ENCODE results near the gene LPAR3. TPM values are rescaled to one million over a fixed set of nuclear protein-coding genes. Genes with fewer than 3 reads are reported as not detected.

Gene LPAR3
- polyA plus RNA-seq, 3 donors = not detected

GRCh38 chr1:84827976-84828375 is 65.0 kb downstream of the LPAR3 start:
- Mint-ChIP-seq H3K4me3 (no peak overlapping the region), H3K9me3 (peaks cover 0 to 2% (median 0%) of the 10 kb centered on the region in 7 donors), H3K4me1 (no peaks in the 10 kb centered on the region), H3K27me3 (ENCODE audit: low read depth in 3 of 3) (peaks cover 0 to 3% (median 3%) of the 10 kb centered on the region in 3 donors), H3K27ac (no peak overlapping the region), H3K36me3 (no peaks in the 10 kb centered on the region)
- Histone ChIP-seq H2AFZ (ENCODE audit: insufficient read depth, low read depth, low read length, poor library complexity, severe bottlenecking) (no peak overlapping the region), H3K36me3 (replicated peaks in 1 of 2; ENCODE audit: control insufficient read depth in 1 of 2, insufficient read depth in 2 of 2, low read length in 2 of 2) (no peaks in the 10 kb centered on the region), H3K27me3 (ENCODE audit: control insufficient read depth in 2 of 2, insufficient read depth in 2 of 2, low read length in 2 of 2) (no peaks in the 10 kb centered on the region), H3K27ac (ENCODE audit: low read depth in 1 of 2, low read length in 2 of 2) (no peak overlapping the region), H3K79me2 (ENCODE audit: insufficient read depth, low read length) (no peaks in the 10 kb centered on the region), H3K4me3 (replicated peaks in 1 of 3; ENCODE audit: low read depth in 2 of 3, low read length in 3 of 3) (no peak overlapping the region), H3K9ac (ENCODE audit: insufficient read depth, low read length, poor library complexity, severe bottlenecking) (no peak overlapping the region), H3K4me1 (ENCODE audit: control insufficient read depth in 1 of 2, insufficient read depth in 2 of 2, low read length in 2 of 2) (no peaks in the 10 kb centered on the region), H4K20me1 (ENCODE audit: insufficient read depth, low read length) (no peaks in the 10 kb centered on the region), H3K9me3 (replicated peaks in 1 of 2; ENCODE audit: control insufficient read depth in 1 of 2, insufficient read depth in 1 of 2, low read length in 2 of 2) (no peaks in the 10 kb centered on the region), H3K4me2 (replicated peaks; ENCODE audit: extremely low read depth, low read length, poor library complexity, severe bottlenecking) (no peak overlapping the region)
- no peak for DNase-seq
- no CpG with 5 or more reads among the region's 3 CpGs for WGBS (ENCODE audit: insufficient coverage)
- intact Hi-C loops (cut with micrococcal nuclease) = loop anchor here in 1 of 2 donors (10.0 kb wide), 1 partner anchor 57 kb away; no protein-coding TSS in a partner anchor
- TF ChIP-seq, protein P1, sequence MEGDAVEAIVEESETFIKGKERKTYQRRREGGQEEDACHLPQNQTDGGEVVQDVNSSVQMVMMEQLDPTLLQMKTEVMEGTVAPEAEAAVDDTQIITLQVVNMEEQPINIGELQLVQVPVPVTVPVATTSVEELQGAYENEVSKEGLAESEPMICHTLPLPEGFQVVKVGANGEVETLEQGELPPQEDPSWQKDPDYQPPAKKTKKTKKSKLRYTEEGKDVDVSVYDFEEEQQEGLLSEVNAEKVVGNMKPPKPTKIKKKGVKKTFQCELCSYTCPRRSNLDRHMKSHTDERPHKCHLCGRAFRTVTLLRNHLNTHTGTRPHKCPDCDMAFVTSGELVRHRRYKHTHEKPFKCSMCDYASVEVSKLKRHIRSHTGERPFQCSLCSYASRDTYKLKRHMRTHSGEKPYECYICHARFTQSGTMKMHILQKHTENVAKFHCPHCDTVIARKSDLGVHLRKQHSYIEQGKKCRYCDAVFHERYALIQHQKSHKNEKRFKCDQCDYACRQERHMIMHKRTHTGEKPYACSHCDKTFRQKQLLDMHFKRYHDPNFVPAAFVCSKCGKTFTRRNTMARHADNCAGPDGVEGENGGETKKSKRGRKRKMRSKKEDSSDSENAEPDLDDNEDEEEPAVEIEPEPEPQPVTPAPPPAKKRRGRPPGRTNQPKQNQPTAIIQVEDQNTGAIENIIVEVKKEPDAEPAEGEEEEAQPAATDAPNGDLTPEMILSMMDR (IDR thresholded peaks at IDR 0.05) = no peak

DNA sequence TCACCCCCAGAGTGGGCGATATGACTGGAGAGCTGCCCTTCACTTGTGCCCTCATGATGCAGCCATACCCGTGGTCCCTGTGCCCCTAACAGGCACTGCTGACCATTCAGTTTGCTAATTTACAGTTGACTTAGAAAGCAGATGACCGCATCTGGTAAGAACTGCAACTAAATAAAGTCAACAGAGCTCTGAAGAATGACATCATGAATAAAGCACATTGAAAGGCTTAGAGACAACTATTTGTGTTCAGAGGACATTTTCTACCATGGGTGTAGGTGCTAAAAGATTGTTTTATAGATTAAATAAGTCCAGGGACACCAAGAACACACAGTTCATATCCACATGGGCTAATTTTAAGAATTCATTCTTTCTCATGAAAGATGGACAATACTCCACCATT is 65.5 kb downstream of the LPAR3 start:
- H3K4me1 Mint-ChIP-seq = no peaks in the 10 kb centered on the region
- H3K27ac Mint-ChIP-seq = peak overlapping the region in 1 of 7 donors; percentile 73
- H3K36me3 ChIP-seq (replicated peaks in 1 of 2; ENCODE audit: control insufficient read depth in 1 of 2, insufficient read depth in 2 of 2, low read length in 2 of 2) = no peaks in the 10 kb centered on the region
- intact Hi-C loops (cut with micrococcal nuclease) = loop anchor here in 1 of 2 donors (10.0 kb wide), 1 partner anchor 57 kb away; no protein-coding TSS in a partner anchor
- H4K20me1 ChIP-seq (ENCODE audit: insufficient read depth, low read length) = no peaks in the 10 kb centered on the region
- no peak for DNase-seq
- peaks cover 0 to 3% (median 1%) of the 10 kb centered on the region in 3 donors for H3K27me3 Mint-ChIP-seq (ENCODE audit: low read depth in 3 of 3)
- H3K4me3 ChIP-seq (replicated peaks in 1 of 3; ENCODE audit: low read depth in 2 of 3, low read length in 3 of 3) = no peak overlapping the region
- 82% methylated on average over 3 of the region's 3 CpGs for WGBS (ENCODE audit: insufficient coverage)
- no peak overlapping the region for H2AFZ ChIP-seq (ENCODE audit: insufficient read depth, low read depth, low read length, poor library complexity, severe bottlenecking)
- H3K27ac ChIP-seq (ENCODE audit: low read depth in 1 of 2, low read length in 2 of 2) = no peak overlapping the region
- H3K4me1 ChIP-seq (ENCODE audit: control insufficient read depth in 1 of 2, insufficient read depth in 2 of 2, low read length in 2 of 2) = no peaks in the 10 kb centered on the region
- no peaks in the 10 kb centered on the region for H3K36me3 Mint-ChIP-seq
- peaks cover 0 to 2% (median 0%) of the 10 kb centered on the region in 7 donors for H3K9me3 Mint-ChIP-seq
- no peaks in the 10 kb centered on the region for H3K79me2 ChIP-seq (ENCODE audit: insufficient read depth, low read length)
- no peaks in the 10 kb centered on the region for H3K9me3 ChIP-seq (replicated peaks in 1 of 2; ENCODE audit: control insufficient read depth in 1 of 2, insufficient read depth in 1 of 2, low read length in 2 of 2)
- TF ChIP-seq, protein P1 (IDR thresholded peaks at IDR 0.05) = no peak
- H3K4me3 Mint-ChIP-seq = no peak overlapping the region
- H3K4me2 ChIP-seq (replicated peaks; ENCODE audit: extremely low read depth, low read length, poor library complexity, severe bottlenecking) = no peak overlapping the region
- no peak overlapping the region for H3K9ac ChIP-seq (ENCODE audit: insufficient read depth, low read length, poor library complexity, severe bottlenecking)
- no peaks in the 10 kb centered on the region for H3K27me3 ChIP-seq (ENCODE audit: control insufficient read depth in 2 of 2, insufficient read depth in 2 of 2, low read length in 2 of 2)

Measured in CD14-positive monocyte (primary cell).